SK-N-SH treated with all-trans-retinoic acid at 6 μM for 48 hours (cell line): Measurements from ENCODE around the gene TMEM253.

Experiments used
- ATAC-seq: fragments of 200-7000 bp; cut with Tn5 transposase; 3 replicates; pipeline ENCODE4 v1.9.1; 2020; ENCODE audit warnings: mild to moderate bottlenecking, moderate library complexity
- BACH2 ChIP-seq: fragments of 250-450 bp; sonication (Bioruptor Pico); IDR thresholded peaks from 2 replicates; pipeline ENCODE4 v1.9.0; 2021; ENCODE audit warnings: mild to moderate bottlenecking, borderline replicate concordance
- CREB5 ChIP-seq: fragments of 250-450 bp; sonication (Bioruptor Pico); IDR thresholded peaks from 2 replicates; pipeline ENCODE4 v1.5.1; 2020; ENCODE audit warnings: low read depth, mild to moderate bottlenecking, moderate library complexity
- CSDC2 ChIP-seq: fragments of 250-450 bp; sonication (Bioruptor Pico); IDR thresholded peaks from 2 replicates; pipeline ENCODE4 v1.5.0; 2020; ENCODE audit warnings: mild to moderate bottlenecking, moderate library complexity
- CSRNP3 ChIP-seq: fragments of 250-450 bp; sonication (Bioruptor Pico); IDR thresholded peaks from 2 replicates; pipeline ENCODE4 v1.5.1; 2021; ENCODE audit warnings: mild to moderate bottlenecking, moderate library complexity
- ESRRG ChIP-seq: fragments of 250-450 bp; sonication (Bioruptor Pico); IDR thresholded peaks from 2 replicates; pipeline ENCODE4 v1.6.1; 2021; ENCODE audit warnings: mild to moderate bottlenecking
- GLIS3 ChIP-seq: fragments of 250-450 bp; sonication (Bioruptor Pico); IDR thresholded peaks from 2 replicates; pipeline ENCODE4 v1.5.0; 2020; ENCODE audit warnings: mild to moderate bottlenecking, moderate library complexity
- OSR1 ChIP-seq: fragments of 250-450 bp; sonication (Bioruptor Pico); IDR thresholded peaks from 2 replicates; pipeline ENCODE4 v1.8.0; 2022; ENCODE audit warnings: moderate library complexity, mild to moderate bottlenecking, inconsistent platforms
- SNAI2 ChIP-seq: fragments of 250-450 bp; sonication (Bioruptor Pico); IDR thresholded peaks from 2 replicates; pipeline ENCODE4 v1.5.0; 2020; ENCODE audit warnings: mild to moderate bottlenecking, moderate library complexity
- TCF4 ChIP-seq: fragments of 250-450 bp; sonication (Bioruptor Pico); IDR thresholded peaks from 2 replicates; pipeline ENCODE4 v1.8.0; 2021; ENCODE audit warnings: mild to moderate bottlenecking, moderate library complexity, borderline replicate concordance
- TOX ChIP-seq: fragments of 250-450 bp; sonication (Bioruptor Pico); IDR thresholded peaks from 2 replicates; pipeline ENCODE4 v1.8.0; 2021; ENCODE audit warnings: mild to moderate bottlenecking, moderate library complexity, borderline replicate concordance
- TSHZ2 ChIP-seq: fragments of 250-450 bp; sonication (Bioruptor Pico); IDR thresholded peaks from 2 replicates; pipeline ENCODE4 v1.5.0; 2020; ENCODE audit warnings: mild to moderate bottlenecking, moderate library complexity
- ZFP30 ChIP-seq: fragments of 450-650 bp; formaldehyde crosslinking; IDR thresholded peaks from 2 replicates; pipeline ENCODE4 v1.5.0; 2022; ENCODE audit warnings: mild to moderate bottlenecking, moderate library complexity
- ZNF565 ChIP-seq: fragments of 450-650 bp; formaldehyde crosslinking; conservative IDR thresholded peaks from 2 replicates; pipeline ENCODE4 v1.5.0; 2020; ENCODE audit warnings: low read depth, mild to moderate bottlenecking, moderate library complexity
- ZNF70 ChIP-seq: fragments of 450-650 bp; formaldehyde crosslinking; IDR thresholded peaks from 2 replicates; pipeline ENCODE4 v1.5.0; 2020; ENCODE audit warnings: mild to moderate bottlenecking, moderate library complexity
- TF ChIP-seq, protein P1 (sequence below): fragments of 250-450 bp; sonication (Bioruptor Pico); IDR thresholded peaks from 2 replicates; pipeline ENCODE4 v1.8.0; 2020; ENCODE audit warnings: mild to moderate bottlenecking, moderate library complexity, borderline replicate concordance

TMEM253 gene

GRCh38 chr14:21056520-21057163 lies 44.2 kb upstream of the TMEM253 start (continued):
- TF ChIP-seq, protein P1, sequence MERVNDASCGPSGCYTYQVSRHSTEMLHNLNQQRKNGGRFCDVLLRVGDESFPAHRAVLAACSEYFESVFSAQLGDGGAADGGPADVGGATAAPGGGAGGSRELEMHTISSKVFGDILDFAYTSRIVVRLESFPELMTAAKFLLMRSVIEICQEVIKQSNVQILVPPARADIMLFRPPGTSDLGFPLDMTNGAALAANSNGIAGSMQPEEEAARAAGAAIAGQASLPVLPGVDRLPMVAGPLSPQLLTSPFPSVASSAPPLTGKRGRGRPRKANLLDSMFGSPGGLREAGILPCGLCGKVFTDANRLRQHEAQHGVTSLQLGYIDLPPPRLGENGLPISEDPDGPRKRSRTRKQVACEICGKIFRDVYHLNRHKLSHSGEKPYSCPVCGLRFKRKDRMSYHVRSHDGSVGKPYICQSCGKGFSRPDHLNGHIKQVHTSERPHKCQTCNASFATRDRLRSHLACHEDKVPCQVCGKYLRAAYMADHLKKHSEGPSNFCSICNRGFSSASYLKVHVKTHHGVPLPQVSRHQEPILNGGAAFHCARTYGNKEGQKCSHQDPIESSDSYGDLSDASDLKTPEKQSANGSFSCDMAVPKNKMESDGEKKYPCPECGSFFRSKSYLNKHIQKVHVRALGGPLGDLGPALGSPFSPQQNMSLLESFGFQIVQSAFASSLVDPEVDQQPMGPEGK (CRISPR knock-in tag) = no peak

DNA sequence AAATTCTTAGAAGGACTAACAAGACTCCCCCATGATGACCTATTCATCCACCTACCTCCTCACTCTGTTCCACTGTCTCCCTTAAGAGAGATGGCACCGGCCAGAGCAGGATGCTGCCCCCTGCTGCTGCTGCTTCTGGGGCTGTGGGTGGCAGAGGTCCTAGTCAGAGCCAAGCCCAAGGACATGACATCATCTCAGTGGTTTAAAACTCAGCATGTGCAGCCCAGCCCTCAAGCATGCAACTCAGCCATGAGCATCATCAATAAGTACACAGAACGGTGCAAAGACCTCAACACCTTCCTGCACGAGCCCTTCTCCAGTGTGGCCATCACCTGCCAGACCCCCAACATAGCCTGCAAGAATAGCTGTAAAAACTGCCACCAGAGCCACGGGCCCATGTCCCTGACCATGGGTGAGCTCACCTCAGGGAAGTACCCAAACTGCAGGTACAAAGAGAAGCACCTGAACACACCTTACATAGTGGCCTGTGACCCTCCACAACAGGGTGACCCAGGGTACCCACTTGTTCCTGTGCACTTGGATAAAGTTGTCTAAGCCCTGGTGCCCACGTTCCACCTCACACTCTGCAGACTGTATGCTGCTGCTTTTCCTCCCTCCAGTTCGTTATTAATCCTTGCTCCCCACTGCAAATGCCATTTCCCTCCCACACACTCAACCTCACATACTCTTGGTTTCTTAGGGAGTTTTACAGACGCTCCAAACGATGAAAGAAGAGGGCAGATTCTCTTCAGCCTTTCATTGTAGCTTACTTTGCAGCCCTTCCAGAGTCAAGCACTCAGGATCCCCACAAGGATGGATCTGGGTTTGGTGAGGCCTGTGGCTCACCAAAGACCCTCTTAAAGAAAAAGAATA lies 42.8 kb upstream of the TMEM253 start, which contains the start of gene RNASE8:
Gene RNASE8 (plus strand): TSS at position 20 of the 873 bp plus-strand sequence. CDS start 71 bp downstream, at position 91.
- ATAC-seq = no peak
- TF ChIP-seq CREB5 (CRISPR knock-in tag) (no peak), TOX (no peak), OSR1 (CRISPR knock-in tag) (no peak), ZFP30 (CRISPR knock-in tag) (no peak), BACH2 (CRISPR knock-in tag) (no peak)
- TF ChIP-seq, all 23 proteins: peak for 0

GRCh38 chr14:21058903-21059302 lies 42.0 kb upstream of the TMEM253 start:
- ATAC-seq = no peak
- TF ChIP-seq TSHZ2 = no peak
- no peak for TF ChIP-seq ZNF70 (CRISPR knock-in tag)
- no peak for TF ChIP-seq TCF4 (CRISPR knock-in tag)
- no peak for TF ChIP-seq CSRNP3 (CRISPR knock-in tag)
- no peak for TF ChIP-seq SNAI2
- no peak for TF ChIP-seq ESRRG (CRISPR knock-in tag)
- TF ChIP-seq, protein P1 (CRISPR knock-in tag) = no peak
- TF ChIP-seq CSDC2 (CRISPR knock-in tag) = no peak
- TF ChIP-seq GLIS3 (CRISPR knock-in tag) = no peak
- TF ChIP-seq ZNF565 (CRISPR knock-in tag) = no peak
- no peak for TF ChIP-seq TOX

DNA sequence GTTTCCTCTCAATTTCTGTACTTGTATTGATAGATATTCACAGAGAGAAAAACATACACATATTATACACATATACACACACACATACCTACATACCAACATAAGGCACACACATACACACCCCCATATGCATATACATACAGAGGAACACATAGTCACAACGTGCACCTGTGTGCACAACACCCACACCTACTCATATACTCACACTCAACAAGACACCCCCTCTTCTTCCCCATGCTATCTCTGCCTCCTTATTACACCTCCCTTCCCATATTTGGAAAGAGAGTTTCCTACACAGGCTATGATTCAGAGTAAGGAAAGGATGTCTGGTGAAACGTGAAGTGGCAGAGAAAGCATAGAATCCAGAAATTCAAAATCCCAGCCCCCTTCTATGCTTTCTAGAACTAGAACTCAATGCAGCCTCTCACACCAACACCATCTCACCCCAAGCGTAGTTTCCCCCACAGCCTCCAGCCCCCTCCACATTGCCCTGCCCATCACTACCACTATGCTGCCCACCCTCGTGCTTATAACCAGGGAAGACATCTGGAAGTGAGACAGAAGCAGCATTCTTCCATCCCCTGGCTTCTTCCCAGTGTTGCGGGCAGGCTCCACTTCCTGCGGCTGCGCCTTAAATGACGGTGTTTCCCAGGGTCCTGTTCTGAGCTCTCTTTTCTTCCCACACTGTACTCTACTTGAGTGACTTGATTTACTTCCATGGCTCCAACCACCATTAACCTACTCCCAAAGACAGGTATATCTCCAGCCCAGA lies 40.8 kb upstream of the TMEM253 start:
- TF ChIP-seq CSRNP3 (CRISPR knock-in tag) (no peak), ZNF70 (CRISPR knock-in tag) (no peak), GLIS3 (CRISPR knock-in tag) (no peak)
- TF ChIP-seq, protein P1 (CRISPR knock-in tag) = no peak
- ATAC-seq = no peak
